ENCODE measurements around the gene LCLAT1.

Gene LCLAT1

GRCh38 chr2:30491225-30491624 is 44.2 kb downstream of the LCLAT1 start:
- Histone ChIP-seq H3K79me2 (ENCODE audit: insufficient read depth, low read length) (no peaks in the 10 kb centered on the region; the same call in 1 of the 2 replicates), H3K9me3 (ENCODE audit: insufficient read depth, low read length) (no peaks in the 10 kb centered on the region), H3K4me3 (ENCODE audit: insufficient read depth, low read length, poor library complexity, severe bottlenecking) (no peak overlapping the region), H3K36me3 (ENCODE audit: low read length) (no peaks in the 10 kb centered on the region), H2AFZ (ENCODE audit: low read depth, low read length, severe bottlenecking) (no peak overlapping the region), H3F3A (ENCODE audit: insufficient read depth) (no peaks in the 10 kb centered on the region), H3K9me2 (replicated peaks; ENCODE audit: insufficient read depth, low read length) (no peaks in the 10 kb centered on the region), H4K20me1 (ENCODE audit: low read depth, low read length) (no peaks in the 10 kb centered on the region), H3K27me3 (ENCODE audit: low read length) (no peaks in the 10 kb centered on the region), H3K4me2 (ENCODE audit: low read depth, low read length, poor library complexity, severe bottlenecking) (no peak overlapping the region), H3K27ac (ENCODE audit: low read depth, low read length) (no peak overlapping the region), H3K9ac (ENCODE audit: low read length) (no peak overlapping the region)
- TF ChIP-seq CTCF (IDR thresholded peaks at IDR 0.05; ENCODE audit: insufficient read depth, low read length, poor library complexity, severe bottlenecking) (no peak), EZH2phosphoT487 (conservative IDR thresholded peaks at IDR 0.05; ENCODE audit: low read length) (no peak)

- Histone ChIP-seq H3K9me3 (ENCODE audit: insufficient read depth, low read length) (no peaks in the 10 kb centered on the region), H3K27me3 (ENCODE audit: low read length) (no peaks in the 10 kb centered on the region), H3K4me3 (ENCODE audit: insufficient read depth, low read length, poor library complexity, severe bottlenecking) (no peak overlapping the region), H3K36me3 (ENCODE audit: low read length) (no peaks in the 10 kb centered on the region), H3K79me2 (ENCODE audit: insufficient read depth, low read length) (no peaks in the 10 kb centered on the region; the same call in 1 of the 2 replicates), H3F3A (ENCODE audit: insufficient read depth) (no peaks in the 10 kb centered on the region), H2AFZ (ENCODE audit: low read depth, low read length, severe bottlenecking) (no peak overlapping the region), H3K4me2 (ENCODE audit: low read depth, low read length, poor library complexity, severe bottlenecking) (no peak overlapping the region), H3K9ac (ENCODE audit: low read length) (no peak overlapping the region), H3K27ac (ENCODE audit: low read depth, low read length) (no peak overlapping the region), H3K9me2 (replicated peaks; ENCODE audit: insufficient read depth, low read length) (no peaks in the 10 kb centered on the region), H4K20me1 (ENCODE audit: low read depth, low read length) (no peaks in the 10 kb centered on the region)
- TF ChIP-seq CTCF (IDR thresholded peaks at IDR 0.05; ENCODE audit: insufficient read depth, low read length, poor library complexity, severe bottlenecking) (no peak), EZH2phosphoT487 (conservative IDR thresholded peaks at IDR 0.05; ENCODE audit: low read length) (no peak)
These were observed 45.1 kb downstream of the LCLAT1 start for GRCh38 chr2:30492185-30492584.

- Histone ChIP-seq H3K4me2 (ENCODE audit: low read depth, low read length, poor library complexity, severe bottlenecking) (no peak overlapping the region), H3K4me3 (ENCODE audit: insufficient read depth, low read length, poor library complexity, severe bottlenecking) (no peak overlapping the region), H3F3A (ENCODE audit: insufficient read depth) (no peaks in the 10 kb centered on the region), H3K27ac (ENCODE audit: low read depth, low read length) (no peak overlapping the region), H2AFZ (ENCODE audit: low read depth, low read length, severe bottlenecking) (no peak overlapping the region), H3K9me3 (ENCODE audit: insufficient read depth, low read length) (peaks cover 2% of the 10 kb centered on the region; the same call in 1 of the 2 replicates), H4K20me1 (ENCODE audit: low read depth, low read length) (no peaks in the 10 kb centered on the region), H3K36me3 (ENCODE audit: low read length) (no peaks in the 10 kb centered on the region), H3K79me2 (ENCODE audit: insufficient read depth, low read length) (peaks cover under 1% of the 10 kb centered on the region; the same call in 1 of the 2 replicates), H3K27me3 (ENCODE audit: low read length) (no peaks in the 10 kb centered on the region), H3K9me2 (replicated peaks; ENCODE audit: insufficient read depth, low read length) (no peaks in the 10 kb centered on the region), H3K9ac (ENCODE audit: low read length) (no peak overlapping the region)
- TF ChIP-seq CTCF (IDR thresholded peaks at IDR 0.05; ENCODE audit: insufficient read depth, low read length, poor library complexity, severe bottlenecking) (no peak), EZH2phosphoT487 (conservative IDR thresholded peaks at IDR 0.05; ENCODE audit: low read length) (no peak)
These were observed 45.6 kb downstream of the LCLAT1 start for GRCh38 chr2:30492619-30493018.
